ENCODE results near the gene GNAL. TPM values are rescaled to one million over a fixed set of nuclear protein-coding genes. Genes with fewer than 3 reads are reported as not detected.

The GNAL gene
- total RNA-seq, 2 donors from 2014 or later, result 4.2 to 14.3 TPM

- Histone ChIP-seq H3K9me3 (no peaks in the 10 kb centered on the region), H3K4me1 (replicated peaks) (no peaks in the 10 kb centered on the region), H3K36me3 (no peaks in the 10 kb centered on the region), H3K27ac (no peak overlapping the region), H3K4me3 (no peak overlapping the region), H3K27me3 (replicated peaks; ENCODE audit: insufficient read depth) (no peaks in the 10 kb centered on the region)
- no peak for DNase-seq (ENCODE audit: low spot score)
- intact Hi-C loops (cut with DNase I), result no loop called here
- TF ChIP-seq POLR2A (IDR thresholded peaks at IDR 0.05) (no peak), POLR2AphosphoS5 (IDR thresholded peaks at IDR 0.05) (no peak), CTCF (IDR thresholded peaks at IDR 0.05) (no peak)
- 47% methylated on average over 2 of the region's 2 CpGs for WGBS
Measured at GRCh38 chr18:11695736-11696135, 6.7 kb downstream of the GNAL start.

- Histone ChIP-seq H3K36me3 (no peaks in the 10 kb centered on the region), H3K4me3 (no peak overlapping the region), H3K4me1 (replicated peaks) (no peaks in the 10 kb centered on the region), H3K27ac (no peak overlapping the region), H3K27me3 (replicated peaks; ENCODE audit: insufficient read depth) (no peaks in the 10 kb centered on the region), H3K9me3 (no peaks in the 10 kb centered on the region)
- intact Hi-C loops (cut with DNase I), result no loop called here
- no peak for DNase-seq (ENCODE audit: low spot score)
- no peak for TF ChIP-seq CTCF (IDR thresholded peaks at IDR 0.05)
- TF ChIP-seq POLR2AphosphoS5 (IDR thresholded peaks at IDR 0.05), result peak; percentile 36
- 25% methylated on average over 7 of the region's 7 CpGs for WGBS
Measured at GRCh38 chr18:11696451-11696850, 7.4 kb downstream of the GNAL start.

GRCh38 chr18:11700876-11701275 is 11.8 kb downstream of the GNAL start:
- Histone ChIP-seq H3K36me3 (no peaks in the 10 kb centered on the region), H3K4me3 (no peak overlapping the region), H3K27me3 (replicated peaks; ENCODE audit: insufficient read depth) (no peaks in the 10 kb centered on the region), H3K9me3 (no peaks in the 10 kb centered on the region), H3K27ac (no peak overlapping the region), H3K4me1 (replicated peaks) (no peaks in the 10 kb centered on the region)
- DNase-seq (ENCODE audit: low spot score), result no peak
- WGBS, result 93% methylated on average over 6 of the region's 6 CpGs
- no peak for TF ChIP-seq POLR2A (IDR thresholded peaks at IDR 0.05)
- TF ChIP-seq POLR2AphosphoS5 (IDR thresholded peaks at IDR 0.05), result no peak
- TF ChIP-seq CTCF (IDR thresholded peaks at IDR 0.05), result no peak
- intact Hi-C loops (cut with DNase I), result no loop called here

GRCh38 chr18:11710578-11710977 is 21.5 kb downstream of the GNAL start:
- H3K27me3 ChIP-seq (replicated peaks; ENCODE audit: insufficient read depth), result no peaks in the 10 kb centered on the region
- no peaks in the 10 kb centered on the region for H3K36me3 ChIP-seq
- H3K4me3 ChIP-seq, result no peak overlapping the region
- intact Hi-C loops (cut with DNase I), result no loop called here
- no peak overlapping the region for H3K27ac ChIP-seq
- no peak for DNase-seq (ENCODE audit: low spot score)
- H3K4me1 ChIP-seq (replicated peaks), result no peaks in the 10 kb centered on the region
- TF ChIP-seq CTCF (IDR thresholded peaks at IDR 0.05), result no peak
- no peak for TF ChIP-seq POLR2A (IDR thresholded peaks at IDR 0.05)
- TF ChIP-seq POLR2AphosphoS5 (IDR thresholded peaks at IDR 0.05), result no peak
- WGBS, result 95% methylated on average over 4 of the region's 4 CpGs
- H3K9me3 ChIP-seq, result no peaks in the 10 kb centered on the region

- intact Hi-C loops (cut with DNase I), result no loop called here
- no peak for TF ChIP-seq CTCF (IDR thresholded peaks at IDR 0.05)
- TF ChIP-seq POLR2AphosphoS5 (IDR thresholded peaks at IDR 0.05), result no peak
- TF ChIP-seq POLR2A (IDR thresholded peaks at IDR 0.05), result no peak
- no peak overlapping the region for H3K27ac ChIP-seq
- H3K4me3 ChIP-seq, result no peak overlapping the region
- no peak for DNase-seq (ENCODE audit: low spot score)
- no peaks in the 10 kb centered on the region for H3K27me3 ChIP-seq (replicated peaks; ENCODE audit: insufficient read depth)
- no peaks in the 10 kb centered on the region for H3K36me3 ChIP-seq
- H3K9me3 ChIP-seq, result no peaks in the 10 kb centered on the region
- no peaks in the 10 kb centered on the region for H3K4me1 ChIP-seq (replicated peaks)
- 77% methylated on average over 6 of the region's 6 CpGs for WGBS
Measured at GRCh38 chr18:11713756-11714155, 24.7 kb downstream of the GNAL start.
